Activated naive CD4-positive, alpha-beta T cell treated with anti-CD3 and anti-CD28 coated beads for 36 hours (primary cell): ENCODE measurements around the gene CXADR. TPM values are rescaled to one million over a fixed set of nuclear protein-coding genes. Genes with fewer than 3 reads are reported as not detected.

Source experiments
- CTCF ChIA-PET: fragments of 350-600 bp; sonication (Branson Sonifier 250); formaldehyde crosslinking; loops from one replicate; lab custom pipeline; 2021; ENCODE audit warnings: antibody characterized with exemption; lab: Charles Lee
- DNase-seq: peaks from one replicate; pipeline ENCODE4 v3.0.0-alpha.2; 2020
- H3K27ac Mint-ChIP-seq: one replicate; pipeline ENCODE4 v1.8.0; 2021; ENCODE audit warnings: mild to moderate bottlenecking, mixed read lengths
- H3K27me3 Mint-ChIP-seq: one replicate; pipeline ENCODE4 v1.8.0; 2021; ENCODE audit warnings: low read depth, mixed read lengths
- H3K36me3 Mint-ChIP-seq: one replicate; pipeline ENCODE4 v1.8.0; 2021; ENCODE audit warnings: low read depth, mixed read lengths
- H3K4me1 Mint-ChIP-seq: one replicate; pipeline ENCODE4 v1.8.0; 2021; ENCODE audit warnings: low read depth, mixed read lengths
- H3K4me3 Mint-ChIP-seq: one replicate; pipeline ENCODE4 v1.8.0; 2021; ENCODE audit warnings: mild to moderate bottlenecking, moderate library complexity, mixed read lengths
- H3K9me3 Mint-ChIP-seq: one replicate; pipeline ENCODE4 v1.8.0; 2021; ENCODE audit warnings: mixed read lengths
- intact Hi-C: fragments of 100-400 bp; cut with micrococcal nuclease; formaldehyde crosslinking; loops from one replicate; pipeline ENCODE4 v1.15.1; 2023
- total RNA-seq, 2 experiments: library from RNA; stranded (reverse); gene quantifications; one replicate each; pipeline ENCODE4 v1.2.3, GENCODE V29; 2021

CXADR gene
- total RNA-seq, 2 experiments from 2014 or later = 0.27 to 0.52 TPM

GRCh38 chr21:17585875-17586450 lies 73.1 kb downstream of the CXADR start:
- Mint-ChIP-seq H3K27me3 (no peaks in the 10 kb centered on the region), H3K9me3 (no peaks in the 10 kb centered on the region), H3K27ac (no peak overlapping the region), H3K36me3 (no peaks in the 10 kb centered on the region), H3K4me3 (no peak overlapping the region), H3K4me1 (no peaks in the 10 kb centered on the region)
- CTCF ChIA-PET = interaction anchor here (0.6 to 2.2 kb wide), 21 partner anchors 9 to 501 kb away, joined by 3 to 75 read pairs (median 3); no protein-coding TSS in a partner anchor
- no peak for DNase-seq
- intact Hi-C loops = loop anchor here (1.0 kb wide), 3 partner anchors 25 to 199 kb away; no protein-coding TSS in a partner anchor

GRCh38 chr21:17590430-17590829 lies 77.6 kb downstream of the CXADR start:
- Mint-ChIP-seq H3K36me3 (peaks cover 15% of the 10 kb centered on the region), H3K9me3 (no peaks in the 10 kb centered on the region), H3K4me1 (no peaks in the 10 kb centered on the region), H3K27me3 (no peaks in the 10 kb centered on the region), H3K27ac (no peak overlapping the region), H3K4me3 (no peak overlapping the region)
- intact Hi-C loops = no loop called here
- CTCF ChIA-PET = no interaction called here
- DNase-seq = no peak

GRCh38 chr21:17597680-17598079 lies 84.8 kb downstream of the CXADR start:
- CTCF ChIA-PET = interaction anchor here (0.7 to 2.9 kb wide), 2 partner anchors 12 to 211 kb away, joined by 5 to 12 read pairs; no protein-coding TSS in a partner anchor
- intact Hi-C loops = no loop called here
- no peaks in the 10 kb centered on the region for H3K27me3 Mint-ChIP-seq
- H3K27ac Mint-ChIP-seq = no peak overlapping the region
- peaks cover 5% of the 10 kb centered on the region for H3K4me1 Mint-ChIP-seq
- H3K9me3 Mint-ChIP-seq = no peaks in the 10 kb centered on the region
- peaks cover 46% of the 10 kb centered on the region for H3K36me3 Mint-ChIP-seq
- H3K4me3 Mint-ChIP-seq = no peak overlapping the region
- no peak for DNase-seq

GRCh38 chr21:17598437-17598836 lies 85.6 kb downstream of the CXADR start:
- Mint-ChIP-seq H3K36me3 (peaks cover 50% of the 10 kb centered on the region), H3K4me1 (peaks cover 11% of the 10 kb centered on the region), H3K27me3 (no peaks in the 10 kb centered on the region), H3K9me3 (no peaks in the 10 kb centered on the region), H3K27ac (no peak overlapping the region), H3K4me3 (no peak overlapping the region)
- no peak for DNase-seq
- intact Hi-C loops = no loop called here
- CTCF ChIA-PET = interaction anchor here (0.6 to 2.9 kb wide), 2 partner anchors 13 to 328 kb away, joined by 4 to 12 read pairs; no protein-coding TSS in a partner anchor

- Mint-ChIP-seq H3K27ac (no peak overlapping the region), H3K27me3 (no peaks in the 10 kb centered on the region), H3K4me1 (peaks cover 21% of the 10 kb centered on the region), H3K9me3 (no peaks in the 10 kb centered on the region), H3K4me3 (no peak overlapping the region), H3K36me3 (peaks cover 52% of the 10 kb centered on the region)
- intact Hi-C loops = no loop called here
- CTCF ChIA-PET = interaction anchor here (1.4 kb wide), 1 partner anchor 17 kb away, joined by 5 read pairs; no protein-coding TSS in a partner anchor
- DNase-seq = no peak
Observed at GRCh38 chr21:17602874-17603273, 90.0 kb downstream of the CXADR start.

GRCh38 chr21:17607684-17608083 lies 94.8 kb downstream of the CXADR start:
- CTCF ChIA-PET = interaction anchor here (1.4 kb wide), 1 partner anchor 22 kb away, joined by 4 read pairs; no protein-coding TSS in a partner anchor
- DNase-seq = no peak
- Mint-ChIP-seq H3K4me3 (no peak overlapping the region), H3K4me1 (peaks cover 42% of the 10 kb centered on the region), H3K9me3 (no peaks in the 10 kb centered on the region), H3K27me3 (no peaks in the 10 kb centered on the region), H3K36me3 (peaks cover 57% of the 10 kb centered on the region), H3K27ac (peak overlapping the region; percentile 39)
- intact Hi-C loops = no loop called here

GRCh38 chr21:17609681-17610080 lies 96.8 kb downstream of the CXADR start:
- Mint-ChIP-seq H3K27me3 (no peaks in the 10 kb centered on the region), H3K4me1 (peaks cover 31% of the 10 kb centered on the region), H3K27ac (no peak overlapping the region), H3K36me3 (peaks cover 39% of the 10 kb centered on the region), H3K9me3 (no peaks in the 10 kb centered on the region), H3K4me3 (no peak overlapping the region)
- intact Hi-C loops = loop anchor here (2.0 to 5.0 kb wide), 4 partner anchors 99 to 1877 kb away; no protein-coding TSS in a partner anchor
- CTCF ChIA-PET = interaction anchor here (0.6 to 1.2 kb wide), 2 partner anchors 143 to 223 kb away, joined by 3 read pairs; no protein-coding TSS in a partner anchor
- no peak for DNase-seq

- no peak for DNase-seq
- H3K27me3 Mint-ChIP-seq = no peaks in the 10 kb centered on the region
Observed at GRCh38 chr21:17610911-17611310, 98.1 kb downstream of the CXADR start.

GRCh38 chr21:17611414-17612022 lies 98.7 kb downstream of the CXADR start:
- Mint-ChIP-seq H3K4me1 (peaks cover 31% of the 10 kb centered on the region), H3K4me3 (peak overlapping the region; percentile 83), H3K36me3 (peaks cover 35% of the 10 kb centered on the region), H3K27me3 (no peaks in the 10 kb centered on the region), H3K9me3 (no peaks in the 10 kb centered on the region), H3K27ac (peak overlapping the region; percentile 91)
- intact Hi-C loops = loop anchor here (1.0 to 5.0 kb wide), 8 partner anchors 25 to 1879 kb away; partner anchors contain the start of gene C21orf91
- peak; percentile 88 for DNase-seq
- CTCF ChIA-PET = interaction anchor here (0.6 to 1.4 kb wide), 4 partner anchors 26 to 313 kb away, joined by 3 to 5 read pairs (median 3); no protein-coding TSS in a partner anchor

More at GRCh38 chr21:17610911-17611310, 98.1 kb downstream of the CXADR start:
- peaks cover 31% of the 10 kb centered on the region for H3K4me1 Mint-ChIP-seq
- peaks cover 35% of the 10 kb centered on the region for H3K36me3 Mint-ChIP-seq
- H3K4me3 Mint-ChIP-seq = peak overlapping the region; percentile 83
- CTCF ChIA-PET = interaction anchor here (0.6 kb wide), 1 partner anchor 25 kb away, joined by 3 read pairs; no protein-coding TSS in a partner anchor
- H3K9me3 Mint-ChIP-seq = no peaks in the 10 kb centered on the region
- intact Hi-C loops = loop anchor here (1.0 to 5.0 kb wide), 7 partner anchors 25 to 1878 kb away; no protein-coding TSS in a partner anchor
- H3K27ac Mint-ChIP-seq = peak overlapping the region; percentile 91

GRCh38 chr21:17612023-17612564 lies 99.3 kb downstream of the CXADR start:
- no peaks in the 10 kb centered on the region for H3K27me3 Mint-ChIP-seq
- no peaks in the 10 kb centered on the region for H3K9me3 Mint-ChIP-seq

GRCh38 chr21:17612565-17613241 lies 99.9 kb downstream of the CXADR start, which contains the start of gene BTG3:
BTG3 (minus strand) TSS chr21:17612901; CDS start chr21:17609144, 3,757 bp downstream.
- intact Hi-C loops = loop anchor here (1.0 to 5.0 kb wide), 2 partner anchors 207 to 1415 kb away; partner anchors contain the start of gene C21orf91
- no peaks in the 10 kb centered on the region for H3K9me3 Mint-ChIP-seq
- peaks cover 29% of the 10 kb centered on the region for H3K36me3 Mint-ChIP-seq
- H3K27me3 Mint-ChIP-seq = no peaks in the 10 kb centered on the region
- peak; percentile 76 for DNase-seq
- peak within 1 kb of the TSS; percentile 91 for H3K27ac Mint-ChIP-seq
- peaks cover 32% of the 10 kb centered on the region for H3K4me1 Mint-ChIP-seq
- peak within 1 kb of the TSS; percentile 83 for H3K4me3 Mint-ChIP-seq
- CTCF ChIA-PET = interaction anchor here (0.5 to 1.4 kb wide), 4 partner anchors 31 to 312 kb away, joined by 3 to 6 read pairs (median 4); no protein-coding TSS in a partner anchor

More at GRCh38 chr21:17612023-17612564, 99.3 kb downstream of the CXADR start:
- DNase-seq = peak; percentile 43
- H3K36me3 Mint-ChIP-seq = peaks cover 34% of the 10 kb centered on the region
- CTCF ChIA-PET = interaction anchor here (0.5 to 1.4 kb wide), 4 partner anchors 30 to 313 kb away, joined by 3 to 6 read pairs (median 4); no protein-coding TSS in a partner anchor
- H3K4me1 Mint-ChIP-seq = peaks cover 35% of the 10 kb centered on the region
- intact Hi-C loops = loop anchor here (1.0 to 5.0 kb wide), 2 partner anchors 207 to 1415 kb away; partner anchors contain the start of gene C21orf91
- H3K4me3 Mint-ChIP-seq = peak overlapping the region; percentile 83
- H3K27ac Mint-ChIP-seq = peak overlapping the region; percentile 91
